ENCODE measurements around the gene APBB2.
"Not testable (repeated sequence)": the region's sequence is repeated elsewhere in the genome, so short reads cannot be mapped to it uniquely, and the experiment has no call there.

APBB2 gene

GRCh38 chr4:41014158-41014557 lies 200.2 kb downstream of the APBB2 start:
- H3K27ac Mint-ChIP-seq, result no peak overlapping the region
- no peak for DNase-seq (ENCODE audit: low spot score in 2 of 2)
- no peaks in the 10 kb centered on the region for H3K9me3 Mint-ChIP-seq
- no peaks in the 10 kb centered on the region for H3K4me1 Mint-ChIP-seq
- ATAC-seq, result no peak
- no peaks in the 10 kb centered on the region for H3K36me3 Mint-ChIP-seq
- H3K4me3 Mint-ChIP-seq, result no peak overlapping the region

DNA sequence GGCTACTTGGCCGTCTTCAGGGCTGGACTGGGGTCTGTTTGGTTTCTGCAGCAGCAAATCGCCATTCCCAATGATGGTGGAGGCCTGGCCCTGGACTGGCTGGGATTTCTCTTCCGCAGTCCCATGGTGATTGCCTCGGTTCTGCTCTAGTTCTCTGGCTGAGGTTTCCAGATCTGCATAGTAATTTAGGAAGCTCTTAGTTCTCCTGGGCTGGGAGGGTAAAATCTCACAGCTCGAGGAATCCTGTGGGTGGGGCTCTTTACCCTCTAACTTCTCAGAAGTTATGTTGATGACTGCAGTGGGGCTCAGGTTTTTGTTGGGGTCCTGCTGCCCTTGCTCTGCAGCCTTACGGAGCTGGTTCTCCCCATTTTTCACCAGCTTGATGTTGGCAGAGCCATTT lies 200.6 kb downstream of the APBB2 start:
- H3K4me3 Mint-ChIP-seq, result no peak overlapping the region
- no peaks in the 10 kb centered on the region for H3K4me1 Mint-ChIP-seq
- no peak overlapping the region for H3K27ac Mint-ChIP-seq
- no peaks in the 10 kb centered on the region for H3K9me3 Mint-ChIP-seq
- DNase-seq (ENCODE audit: low spot score in 2 of 2), result no peak
- no peaks in the 10 kb centered on the region for H3K36me3 Mint-ChIP-seq
- ATAC-seq, result no peak

GRCh38 chr4:41012911-41013310 lies 201.4 kb downstream of the APBB2 start:
- Mint-ChIP-seq H3K4me1 (no peaks in the 10 kb centered on the region), H3K9me3 (no peaks in the 10 kb centered on the region), H3K36me3 (no peaks in the 10 kb centered on the region), H3K27ac (no peak overlapping the region), H3K4me3 (no peak overlapping the region)
- ATAC-seq (no peak), DNase-seq (ENCODE audit: low spot score in 2 of 2) (no peak)

- H3K36me3 Mint-ChIP-seq, result no peaks in the 10 kb centered on the region
- H3K4me3 Mint-ChIP-seq, result no peak overlapping the region
- ATAC-seq (no peak), DNase-seq (ENCODE audit: low spot score in 2 of 2) (no peak)
- H3K27ac Mint-ChIP-seq, result no peak overlapping the region
- no peaks in the 10 kb centered on the region for H3K9me3 Mint-ChIP-seq
- H3K4me1 Mint-ChIP-seq, result no peaks in the 10 kb centered on the region
Measured at GRCh38 chr4:41012293-41012692, 202.0 kb downstream of the APBB2 start.

DNA sequence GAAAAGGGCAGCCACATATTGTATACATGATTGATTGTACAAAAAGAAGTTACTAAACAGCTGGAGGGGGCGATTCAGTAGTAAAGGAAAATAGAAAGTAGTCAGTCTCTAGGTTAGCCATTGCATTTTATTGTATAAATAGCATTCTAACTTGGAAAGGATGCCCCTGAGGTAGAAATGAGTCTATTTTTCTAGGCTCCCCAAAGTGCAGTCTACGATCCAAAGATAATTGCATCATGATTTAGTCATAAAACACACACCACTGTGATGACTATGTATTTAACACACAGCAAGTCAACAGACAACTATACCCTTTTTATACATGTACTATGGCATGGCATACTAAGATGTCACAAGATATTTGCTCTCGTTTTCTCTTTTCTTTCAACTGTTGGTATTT lies 204.9 kb downstream of the APBB2 start:
- DNase-seq (ENCODE audit: low spot score in 2 of 2) (no peak), ATAC-seq (no peak)

GRCh38 chr4:41006141-41006540 lies 208.2 kb downstream of the APBB2 start:
- Mint-ChIP-seq H3K9me3 (no peaks in the 10 kb centered on the region), H3K36me3 (no peaks in the 10 kb centered on the region), H3K4me1 (no peaks in the 10 kb centered on the region), H3K4me3 (no peak overlapping the region), H3K27ac (no peak overlapping the region)
- no peak for DNase-seq (ENCODE audit: low spot score in 2 of 2)
- ATAC-seq, result no peak

More for the DNA sequence above, 204.9 kb downstream of the APBB2 start:
- Mint-ChIP-seq H3K27ac (no peak overlapping the region), H3K9me3 (no peaks in the 10 kb centered on the region), H3K4me3 (no peak overlapping the region), H3K36me3 (no peaks in the 10 kb centered on the region), H3K4me1 (no peaks in the 10 kb centered on the region)

- DNase-seq (ENCODE audit: low spot score in 2 of 2) (no peak), ATAC-seq (no peak)
- H3K9me3 Mint-ChIP-seq, result peaks cover under 1% of the 10 kb centered on the region
- no peak overlapping the region for H3K27ac Mint-ChIP-seq
- H3K36me3 Mint-ChIP-seq, result no peaks in the 10 kb centered on the region
- no peaks in the 10 kb centered on the region for H3K4me1 Mint-ChIP-seq
- no peak overlapping the region for H3K4me3 Mint-ChIP-seq
Measured at GRCh38 chr4:41002309-41002708, 212.0 kb downstream of the APBB2 start.

DNA sequence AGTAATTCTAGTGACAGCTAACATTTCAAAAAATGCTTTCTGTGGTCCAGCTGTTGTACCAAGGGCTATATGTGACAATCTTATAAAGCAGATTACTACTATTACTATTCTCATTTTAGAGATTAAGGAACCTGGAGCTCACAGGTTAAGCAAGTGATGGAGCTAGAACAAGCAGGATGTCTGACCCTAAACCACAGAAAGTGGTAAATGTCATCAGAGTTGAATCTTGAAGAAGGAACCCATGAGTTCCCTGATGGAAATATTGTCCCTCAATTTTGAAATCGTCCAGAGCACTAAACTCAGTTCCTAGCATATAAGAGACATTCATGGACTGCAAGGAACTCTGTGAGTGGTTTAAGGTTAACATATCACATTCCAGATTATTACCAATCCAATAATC lies 214.0 kb downstream of the APBB2 start:
- Mint-ChIP-seq H3K4me3 (no peak overlapping the region), H3K36me3 (no peaks in the 10 kb centered on the region), H3K9me3 (peaks cover 4% of the 10 kb centered on the region), H3K27ac (no peak overlapping the region), H3K4me1 (no peaks in the 10 kb centered on the region)
- no peak for ATAC-seq
- no peak for DNase-seq (ENCODE audit: low spot score in 2 of 2)

DNA sequence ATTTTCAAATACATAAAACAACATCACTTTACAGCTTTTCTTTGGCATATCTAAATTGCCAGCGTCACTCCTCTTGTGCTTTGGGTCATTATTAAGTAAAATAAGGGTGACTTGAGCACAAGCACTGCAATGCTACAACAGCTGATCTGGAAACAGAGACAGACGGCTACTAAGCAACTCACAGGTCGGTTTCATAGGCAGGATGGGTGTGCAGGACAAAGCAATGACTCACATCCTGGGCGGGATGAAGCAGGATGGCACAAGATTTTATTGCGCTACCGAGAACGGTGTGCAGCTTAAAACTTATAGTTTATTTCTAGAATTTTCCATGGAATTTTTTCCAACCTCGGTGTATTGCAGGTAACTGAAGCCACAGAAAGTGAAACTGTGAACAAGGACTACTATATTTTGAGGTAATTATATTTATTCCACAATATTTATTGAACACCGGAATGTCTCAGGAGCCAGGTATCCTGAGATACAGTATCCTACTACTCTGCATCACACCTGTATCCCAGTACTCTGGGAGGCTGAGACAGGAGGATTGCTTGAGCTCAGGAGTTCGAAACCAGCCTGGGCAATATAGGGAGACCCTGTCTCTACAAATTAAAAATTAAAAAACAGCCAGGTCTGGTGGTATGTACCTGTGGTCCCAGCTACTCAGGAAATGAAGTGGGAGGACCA lies 215.5 kb downstream of the APBB2 start:
- ATAC-seq (no peak), DNase-seq (ENCODE audit: low spot score in 2 of 2) (no peak)
- Mint-ChIP-seq H3K36me3 (no peaks in the 10 kb centered on the region), H3K27ac (no peak overlapping the region), H3K4me1 (no peaks in the 10 kb centered on the region), H3K9me3 (peaks cover 4% of the 10 kb centered on the region), H3K4me3 (no peak overlapping the region)

DNA sequence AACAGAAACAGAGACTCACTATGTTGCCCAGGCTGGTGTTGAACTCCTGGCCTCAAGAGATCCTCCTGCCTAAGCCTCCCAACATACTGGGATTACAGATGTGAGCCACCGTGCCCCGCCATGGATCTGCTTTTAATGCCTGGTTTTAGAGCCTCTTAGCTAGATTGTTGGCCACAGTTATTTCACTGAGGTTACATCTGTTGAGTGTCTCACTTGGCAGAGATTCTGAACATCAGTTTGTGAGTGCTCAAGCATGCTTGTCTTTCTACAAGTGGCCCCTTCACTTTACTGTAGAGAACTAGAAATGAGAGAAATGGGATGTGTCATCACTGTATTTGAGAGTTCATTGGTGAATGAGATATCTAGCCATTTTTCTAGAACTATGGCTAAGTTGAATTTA lies 218.5 kb downstream of the APBB2 start:
- ATAC-seq (no peak), DNase-seq (ENCODE audit: low spot score in 2 of 2) (no peak)
- H3K4me3 Mint-ChIP-seq, result no peak overlapping the region
- H3K36me3 Mint-ChIP-seq, result no peaks in the 10 kb centered on the region
- no peaks in the 10 kb centered on the region for H3K4me1 Mint-ChIP-seq
- H3K27ac Mint-ChIP-seq, result no peak overlapping the region
- H3K9me3 Mint-ChIP-seq, result peaks cover 4% of the 10 kb centered on the region

DNA sequence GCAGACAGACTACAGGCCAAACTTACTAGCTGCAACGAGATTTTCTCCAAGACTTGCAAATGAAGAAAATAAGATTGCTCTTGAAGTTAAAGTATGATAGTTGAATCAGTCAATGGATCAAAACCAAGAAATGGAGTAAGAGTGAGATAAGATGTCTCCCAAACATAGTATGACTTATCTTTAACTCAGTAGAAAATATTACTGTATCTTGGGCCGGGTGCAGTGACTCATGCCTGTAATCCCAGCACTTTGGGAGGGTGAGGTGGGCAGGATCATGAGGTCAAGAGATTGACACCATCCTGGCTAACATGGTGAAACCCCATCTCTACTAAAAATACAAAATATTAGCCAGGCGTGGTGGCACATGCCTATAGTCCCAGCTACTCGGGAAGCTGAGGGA lies 220.0 kb downstream of the APBB2 start:
- H3K4me1 Mint-ChIP-seq; H3K9me3 Mint-ChIP-seq; H3K36me3 Mint-ChIP-seq; DNase-seq (ENCODE audit: low spot score in 2 of 2); H3K4me3 Mint-ChIP-seq; H3K27ac Mint-ChIP-seq; ATAC-seq: not testable (repeated sequence)

DNA sequence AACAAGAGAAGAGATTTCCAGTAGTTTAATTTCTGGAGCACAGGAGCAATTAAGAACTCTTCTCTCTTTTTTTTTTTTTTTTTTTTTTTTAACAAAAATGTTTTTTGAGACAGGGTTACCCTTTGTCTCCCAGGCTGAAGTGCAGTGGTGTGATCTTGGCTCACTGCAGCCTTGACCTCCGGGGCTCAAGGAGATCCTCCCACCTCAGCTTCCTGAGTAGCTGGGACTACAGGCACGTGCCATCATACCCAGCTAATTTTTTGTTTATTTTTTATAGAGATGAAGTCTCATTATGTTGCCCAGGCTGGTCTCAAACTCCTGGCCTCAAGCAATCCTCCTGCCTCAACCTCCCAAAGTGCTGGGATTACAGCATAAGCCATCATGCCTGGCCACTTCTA lies 221.0 kb downstream of the APBB2 start:
- DNase-seq (ENCODE audit: low spot score in 2 of 2); H3K27ac Mint-ChIP-seq; ATAC-seq; H3K36me3 Mint-ChIP-seq; H3K4me3 Mint-ChIP-seq; H3K4me1 Mint-ChIP-seq; H3K9me3 Mint-ChIP-seq: not testable (repeated sequence)

DNA sequence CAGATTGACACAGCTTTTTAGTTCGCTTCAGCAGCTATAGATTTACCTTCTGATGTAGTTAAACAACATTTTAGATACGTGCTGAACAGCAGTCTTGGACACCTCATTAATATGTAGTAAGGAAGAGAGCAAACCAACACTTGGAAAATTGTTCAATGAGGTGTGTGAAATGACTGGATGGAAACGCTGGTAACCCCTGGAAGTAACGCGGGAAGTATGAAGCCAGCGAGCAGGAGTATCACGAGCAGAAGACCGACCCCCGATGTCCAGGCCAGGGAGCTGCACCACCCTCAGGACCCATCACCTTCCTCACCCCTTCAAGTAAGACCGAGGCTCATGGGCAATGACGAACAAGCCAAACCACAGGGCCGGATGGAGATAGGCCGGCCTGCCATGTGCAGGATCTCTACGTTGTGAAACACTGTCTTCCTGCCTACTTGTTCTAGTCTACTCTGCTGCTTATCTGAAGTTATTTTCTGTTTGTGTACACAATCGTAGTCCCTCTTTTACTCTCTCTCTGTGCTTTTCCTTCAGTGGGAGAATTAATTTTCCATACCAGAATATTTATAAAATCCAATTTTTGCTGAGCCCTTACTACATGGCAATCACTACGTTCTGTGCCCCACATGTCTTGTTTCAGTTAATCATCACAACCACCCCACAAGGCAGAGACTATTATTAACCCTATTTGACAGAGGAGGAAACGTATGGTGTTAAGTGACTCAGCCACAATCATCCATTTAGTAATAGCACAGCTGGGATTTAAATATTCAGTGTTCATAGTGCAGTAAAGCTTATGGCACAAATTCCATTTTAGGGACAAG lies 221.7 kb downstream of the APBB2 start:
- Mint-ChIP-seq H3K27ac (no peak overlapping the region), H3K4me1 (no peaks in the 10 kb centered on the region), H3K9me3 (peaks cover 4% of the 10 kb centered on the region), H3K4me3 (no peak overlapping the region), H3K36me3 (no peaks in the 10 kb centered on the region)
- DNase-seq (ENCODE audit: low spot score in 2 of 2) (no peak), ATAC-seq (no peak)

GRCh38 chr4:40991908-40992307 lies 222.4 kb downstream of the APBB2 start:
- H3K4me1 Mint-ChIP-seq, result no peaks in the 10 kb centered on the region
- no peak for DNase-seq (ENCODE audit: low spot score in 2 of 2)
- no peaks in the 10 kb centered on the region for H3K36me3 Mint-ChIP-seq
- no peaks in the 10 kb centered on the region for H3K9me3 Mint-ChIP-seq
- no peak overlapping the region for H3K27ac Mint-ChIP-seq
- no peak overlapping the region for H3K4me3 Mint-ChIP-seq
- no peak for ATAC-seq

DNA sequence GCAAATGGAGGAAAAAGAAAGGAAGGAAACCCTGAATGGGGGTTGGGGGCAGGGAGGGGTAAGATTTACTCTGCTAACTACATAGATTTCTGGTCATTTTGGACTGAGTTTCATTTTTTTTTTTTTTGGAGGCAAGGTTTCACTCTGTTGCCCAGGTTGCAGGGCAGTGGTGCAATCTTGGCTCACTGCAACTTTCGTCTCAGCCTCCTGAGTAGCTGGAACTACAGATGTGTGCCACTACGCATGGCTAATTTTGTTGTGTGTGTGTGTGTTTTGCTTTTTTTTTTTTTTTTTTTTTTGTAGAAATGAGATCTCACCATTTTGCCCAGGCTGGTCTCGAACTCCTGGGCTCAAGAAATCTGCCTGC lies 223.5 kb downstream of the APBB2 start:
- Mint-ChIP-seq H3K4me3 (no peak overlapping the region), H3K4me1 (no peaks in the 10 kb centered on the region), H3K27ac (no peak overlapping the region), H3K36me3 (no peaks in the 10 kb centered on the region), H3K9me3 (no peaks in the 10 kb centered on the region)
- DNase-seq (ENCODE audit: low spot score in 2 of 2) (no peak), ATAC-seq (no peak)

- Mint-ChIP-seq H3K4me3 (no peak overlapping the region), H3K4me1 (no peaks in the 10 kb centered on the region), H3K9me3 (no peaks in the 10 kb centered on the region), H3K27ac (no peak overlapping the region), H3K36me3 (no peaks in the 10 kb centered on the region)
- DNase-seq (ENCODE audit: low spot score in 2 of 2) (no peak), ATAC-seq (peak; percentile 43)
Measured at GRCh38 chr4:40990236-40990898, 224.0 kb downstream of the APBB2 start.
